ENCODE data around the gene TBL2. TPM values are rescaled to one million over a fixed set of nuclear protein-coding genes. Genes with fewer than 3 reads are reported as not detected.

TBL2 gene
- total and polyA plus RNA-seq, 10 of the 15 experiments (the other 5 are each of a cell fraction or from before 2014, with no cell fraction given): 1.1 to 49.7 (median 26.7) TPM

- no peak for TF ChIP-seq PKNOX1 (IDR thresholded peaks at IDR 0.05)
Measured at GRCh38 chr7:73547841-73548240, 30.5 kb downstream of the TBL2 start (continued).

DNA sequence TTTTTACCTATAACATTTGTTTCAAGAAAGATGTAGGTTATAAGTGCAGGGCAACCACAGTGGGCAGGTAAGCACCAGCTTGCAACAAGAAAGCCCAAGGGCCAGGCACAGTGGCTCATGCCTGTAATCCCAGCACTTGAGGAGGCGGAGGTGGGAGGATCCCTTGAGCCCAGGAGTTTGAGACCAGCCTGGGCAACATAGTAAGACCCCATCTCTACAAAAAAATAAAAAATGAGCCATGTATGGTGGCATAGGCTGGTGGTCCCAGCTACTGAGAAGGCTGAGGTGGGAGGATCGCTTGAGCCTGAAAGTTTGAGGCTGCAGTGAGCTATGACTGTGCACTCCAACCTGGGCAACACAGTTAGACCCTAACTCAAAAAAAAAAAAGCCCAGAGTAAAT is 33.7 kb downstream of the TBL2 start:
- no TSS peak for BruUV-seq (replicated peaks)
- Histone ChIP-seq H3K9ac (ENCODE audit: control insufficient read depth, insufficient read depth, low read length) (no peak overlapping the region), H3K4me1 (ENCODE audit: control insufficient read depth, insufficient read depth, low read length) (peaks cover 4% of the 10 kb centered on the region), H3K27me3 (replicated peaks in 1 of 2; ENCODE audit: control insufficient read depth in 2 of 2, insufficient read depth in 2 of 2, low read length in 1 of 2) (no peaks in the 10 kb centered on the region), H3K27ac (ENCODE audit: control insufficient read depth, insufficient read depth) (no peak overlapping the region), H3K36me3 (ENCODE audit: control insufficient read depth in 2 of 2, insufficient read depth in 2 of 2, low read length in 1 of 2) (peaks cover 16 to 28% of the 10 kb centered on the region in 2 experiments), H3K4me3 (no peak overlapping the region), H3K79me2 (ENCODE audit: control insufficient read depth, insufficient read depth, low read length) (peaks cover 14% of the 10 kb centered on the region), H2AFZ (ENCODE audit: control insufficient read depth, low read depth, low read length) (no peak overlapping the region), H4K20me1 (ENCODE audit: control insufficient read depth, insufficient read depth) (peaks cover 3% of the 10 kb centered on the region; the same call in 1 of the 2 replicates), H3K9me3 (replicated peaks; ENCODE audit: control insufficient read depth, insufficient read depth, low read length) (no peaks in the 10 kb centered on the region), H3K4me2 (ENCODE audit: control insufficient read depth, insufficient read depth) (no peak overlapping the region)
- ATAC-seq (no peak), DNase-seq (ENCODE audit: low read depth, low spot score) (no peak), FAIRE-seq (no peak)
- in situ Hi-C loops (cut with MboI): no loop called here
- ChIA-PET RAD21 (ENCODE audit: unreplicated experiment) (no interaction called here), POLR2A (no interaction called here), CTCF (interaction anchor here (0.9 kb wide), 1 partner anchor 10 kb away, joined by 3 read pairs; no protein-coding TSS in a partner anchor), SMC1A (ENCODE audit: uncharacterized antibody, unreplicated experiment) (interaction anchor here (0.8 kb wide), 1 partner anchor 31 kb away, joined by 3 read pairs; no protein-coding TSS in a partner anchor)
- TF ChIP-seq GATAD2B (conservative IDR thresholded peaks at IDR 0.05; ENCODE audit: low read depth) (no peak), YBX1 (IDR thresholded peaks at IDR 0.05) (no peak), NR2F1 (conservative IDR thresholded peaks at IDR 0.05) (no peak), PAX5 (IDR thresholded peaks at IDR 0.05; ENCODE audit: borderline replicate concordance, low read depth, low read length) (no peak), LARP7 (IDR thresholded peaks at IDR 0.05) (no peak), TBL1XR1 (IDR thresholded peaks at IDR 0.05; ENCODE audit: low read depth, low read length) (no peak), ZNF217 (IDR thresholded peaks at IDR 0.05) (no peak), IRF3 (IDR thresholded peaks at IDR 0.05) (no peak), CBX3 (IDR thresholded peaks at IDR 0.05; ENCODE audit: borderline replicate concordance, low read depth) (no peak)
- TF ChIP-seq, protein P1, sequence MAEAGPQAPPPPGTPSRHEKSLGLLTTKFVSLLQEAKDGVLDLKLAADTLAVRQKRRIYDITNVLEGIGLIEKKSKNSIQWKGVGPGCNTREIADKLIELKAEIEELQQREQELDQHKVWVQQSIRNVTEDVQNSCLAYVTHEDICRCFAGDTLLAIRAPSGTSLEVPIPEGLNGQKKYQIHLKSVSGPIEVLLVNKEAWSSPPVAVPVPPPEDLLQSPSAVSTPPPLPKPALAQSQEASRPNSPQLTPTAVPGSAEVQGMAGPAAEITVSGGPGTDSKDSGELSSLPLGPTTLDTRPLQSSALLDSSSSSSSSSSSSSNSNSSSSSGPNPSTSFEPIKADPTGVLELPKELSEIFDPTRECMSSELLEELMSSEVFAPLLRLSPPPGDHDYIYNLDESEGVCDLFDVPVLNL (IDR thresholded peaks at IDR 0.05; ENCODE audit: low read depth, low read length): no peak
- intact Hi-C loops (cut with micrococcal nuclease; ENCODE audit: unreplicated experiment): no loop called here
- 100% methylated on average over 2 of the region's 2 CpGs for WGBS (ENCODE audit: insufficient coverage, insufficient replicate concordance, low lambda C conversion rate, missing lambda C conversion rate)

All from GM12878 (cell line).